ENCODE measurements around the gene RPS6KB1.
"Not testable (repeated sequence)": the region's sequence is repeated elsewhere in the genome, so short reads cannot be mapped to it uniquely, and the experiment has no call there.

DNA sequence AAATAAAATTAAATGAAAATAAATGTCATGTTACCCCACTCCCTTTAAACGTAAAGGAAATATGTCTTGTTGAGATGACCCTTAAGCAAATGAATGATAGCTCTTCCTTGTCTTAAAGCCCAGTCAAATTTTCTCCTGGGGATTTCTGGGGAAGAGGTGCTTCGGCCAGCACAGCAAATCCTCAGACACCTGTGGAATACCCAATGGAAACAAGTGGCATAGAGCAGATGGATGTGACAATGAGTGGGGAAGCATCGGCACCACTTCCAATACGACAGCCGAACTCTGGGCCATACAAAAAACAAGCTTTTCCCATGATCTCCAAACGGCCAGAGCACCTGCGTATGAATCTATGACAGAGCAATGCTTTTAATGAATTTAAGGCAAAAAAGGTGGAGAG lies 53.5 kb downstream of the RPS6KB1 start:
- TF ChIP-seq CTCF (IDR thresholded peaks at IDR 0.05); EZH2 (IDR thresholded peaks at IDR 0.05; ENCODE audit: borderline replicate concordance, insufficient read depth, low read depth, low read length, poor library complexity, severe bottlenecking): not testable (repeated sequence)

Data from B cell (primary cell).